IMR-90 (cell line): ENCODE measurements around the gene COL4A2. TPM values are rescaled to one million over a fixed set of nuclear protein-coding genes. Genes with fewer than 3 reads are reported as not detected.

Experiments
- ATAC-seq: fragments of 200-7000 bp; cut with Tn5 transposase; 2 replicates; pipeline ENCODE4 v1.9.1; 2020; ENCODE audit warnings: low read depth, mild to moderate bottlenecking, moderate library complexity
- BruUV-seq: library from RNA; stranded (reverse); fragments of 400-500 nt; replicated peaks from 2 replicates; lab custom pipeline; 2021; lab: Mats Ljungman, UMichigan
- CTCF ChIA-PET: fragments of 300-600 bp; formaldehyde crosslinking; extraction: SDS; loops from one replicate; lab custom pipeline; 2021; ENCODE audit warnings: antibody characterized with exemption; lab: Yijun Ruan, JAX
- POLR2A ChIA-PET: fragments of 300-600 bp; sonication (Branson Sonifier 250); formaldehyde crosslinking; loops from one replicate; lab custom pipeline; 2022; ENCODE audit warnings: antibody characterized with exemption; ENCODE audit not compliant: unreplicated experiment; lab: Charles Lee
- DNase-seq: peaks from one replicate; pipeline ENCODE4 v3.0.0; 2013
- H2AFZ ChIP-seq: replicated peaks from 2 replicates; pipeline ENCODE3; 2013; ENCODE audit warnings: low read length, mild to moderate bottlenecking; ENCODE audit not compliant: poor library complexity
- H2AK5ac ChIP-seq: 2 replicates; pipeline ENCODE4 v1.6.1; 2013; ENCODE audit warnings: low read depth, low read length, inconsistent platforms
- H2AK9ac ChIP-seq: replicated peaks from 2 replicates; pipeline ENCODE3; 2013; ENCODE audit warnings: mild to moderate bottlenecking, low read depth, low read length, moderate library complexity; ENCODE audit not compliant: poor library complexity
- H2BK120ac ChIP-seq: 2 replicates; pipeline ENCODE4 v1.6.1; 2013; ENCODE audit warnings: low read depth, low read length, inconsistent platforms
- H2BK15ac ChIP-seq: 3 replicates; pipeline ENCODE4 v1.6.1; 2013; ENCODE audit warnings: low read depth, low read length, inconsistent platforms
- H2BK20ac ChIP-seq: 2 replicates; pipeline ENCODE4 v1.6.1; 2013; ENCODE audit warnings: low read depth, mild to moderate bottlenecking, inconsistent platforms, low read length, moderate library complexity
- H2BK5ac ChIP-seq: 2 replicates; pipeline ENCODE4 v1.6.1; 2013; ENCODE audit warnings: mild to moderate bottlenecking, low read depth, low read length, inconsistent platforms; ENCODE audit not compliant: poor library complexity, severe bottlenecking
- H3K14ac ChIP-seq: replicated peaks from 2 replicates; pipeline ENCODE4 v1.6.1; 2013; ENCODE audit warnings: low read depth, low read length, inconsistent platforms
- H3K18ac ChIP-seq: 2 replicates; pipeline ENCODE4 v1.6.1; 2013; ENCODE audit warnings: low read depth, low read length, control low read depth
- H3K23ac ChIP-seq: 2 replicates; pipeline ENCODE4 v1.6.1; 2013; ENCODE audit warnings: low read depth, low read length, inconsistent platforms
- H3K27ac ChIP-seq: 2 replicates; pipeline ENCODE4 v1.5.1; 2013; ENCODE audit warnings: mild to moderate bottlenecking, control low read depth, low read length; ENCODE audit not compliant: insufficient read depth
- H3K27me3 ChIP-seq: 2 replicates; pipeline ENCODE4 v1.6.1; 2013; ENCODE audit warnings: low read length; ENCODE audit not compliant: control insufficient read depth, insufficient read depth
- H3K36me3 ChIP-seq: 2 replicates; pipeline ENCODE4 v1.6.1; 2013; ENCODE audit warnings: low read length, mixed read lengths; ENCODE audit not compliant: control insufficient read depth, insufficient read depth
- H3K4ac ChIP-seq: 2 replicates; pipeline ENCODE4 v1.6.1; 2013; ENCODE audit warnings: low read depth, low read length, inconsistent platforms
- H3K4me1 ChIP-seq: 2 replicates; pipeline ENCODE4 v1.6.1; 2013; ENCODE audit warnings: low read length, mixed read lengths; ENCODE audit not compliant: control insufficient read depth, insufficient read depth
- H3K4me2 ChIP-seq: 2 replicates; pipeline ENCODE4 v1.6.1; 2013; ENCODE audit warnings: low read depth, mild to moderate bottlenecking, control low read depth, low read length, moderate library complexity
- H3K4me3 ChIP-seq: 2 replicates; pipeline ENCODE4 v1.5.1; 2013; ENCODE audit warnings: low read depth, mild to moderate bottlenecking, control low read depth, low read length, moderate library complexity; ENCODE audit not compliant: insufficient read depth
- H3K56ac ChIP-seq: 2 replicates; pipeline ENCODE4 v1.6.1; 2013; ENCODE audit warnings: low read length, inconsistent platforms; ENCODE audit not compliant: insufficient read depth; ENCODE audit errors: extremely low read depth
- H3K79me1 ChIP-seq, 2 experiments: 2 replicates each; pipeline ENCODE4 v1.6.1; 2013; ENCODE audit warnings: low read length in 2 of 2, inconsistent platforms in 1 of 2, low read depth in 1 of 2
- H3K9ac ChIP-seq: 2 replicates; pipeline ENCODE4 v1.6.1; 2013; ENCODE audit warnings: low read depth, low read length, control low read depth
- H3K9me1 ChIP-seq: 2 replicates; pipeline ENCODE4 v1.6.1; 2013; ENCODE audit warnings: low read length, inconsistent platforms; ENCODE audit not compliant: insufficient read depth
- H3K9me3 ChIP-seq: 2 replicates; pipeline ENCODE4 v1.6.1; 2013; ENCODE audit warnings: low read length; ENCODE audit not compliant: control insufficient read depth, insufficient read depth
- H4K20me1 ChIP-seq: 2 replicates; pipeline ENCODE4 v1.6.1; 2013; ENCODE audit warnings: low read length, inconsistent platforms; ENCODE audit not compliant: insufficient read depth
- H4K5ac ChIP-seq: 2 replicates; pipeline ENCODE4 v1.6.1; 2013; ENCODE audit warnings: mild to moderate bottlenecking, low read depth, low read length, control low read depth
- H4K8ac ChIP-seq, 2 experiments: 2 replicates each; pipeline ENCODE4 v1.6.1; 2013; ENCODE audit warnings: low read depth in 2 of 2, low read length in 2 of 2, control low read depth in 1 of 2, inconsistent platforms in 1 of 2
- H4K91ac ChIP-seq: 2 replicates; pipeline ENCODE4 v1.6.1; 2013; ENCODE audit warnings: low read depth, low read length, inconsistent platforms; ENCODE audit not compliant: insufficient read depth
- CEBPB ChIP-seq: IDR thresholded peaks from 2 replicates; pipeline ENCODE4 v1.6.1; 2012; ENCODE audit warnings: low read depth, low read length, improper control_type of control experiment
- CHD1 ChIP-seq: IDR thresholded peaks from 2 replicates; pipeline ENCODE4 v1.6.1; 2012; ENCODE audit warnings: low read depth, low read length, improper control_type of control experiment
- FOS ChIP-seq: fragments of 150-350 bp; IDR thresholded peaks from 2 replicates; pipeline ENCODE4 v1.6.1; 2016; ENCODE audit warnings: low read depth, low read length
- MXI1 ChIP-seq: IDR thresholded peaks from 2 replicates; pipeline ENCODE4 v1.6.1; 2012; ENCODE audit warnings: low read depth, mild to moderate bottlenecking, low read length, moderate library complexity, borderline replicate concordance
- RAD21 ChIP-seq: IDR thresholded peaks from 2 replicates; pipeline ENCODE4 v1.6.1; 2012; ENCODE audit warnings: low read length, improper control_type of control experiment
- RCOR1 ChIP-seq: IDR thresholded peaks from 2 replicates; pipeline ENCODE4 v1.6.1; 2012; ENCODE audit warnings: mild to moderate bottlenecking, low read length, improper control_type of control experiment; ENCODE audit not compliant: insufficient replicate concordance
- RFX5 ChIP-seq: IDR thresholded peaks from 2 replicates; pipeline ENCODE4 v1.8.0; 2012; ENCODE audit warnings: low read depth, mild to moderate bottlenecking, low read length, moderate library complexity
- SMC3 ChIP-seq: fragments of 150-350 bp; IDR thresholded peaks from 2 replicates; pipeline ENCODE4 v1.6.1; 2016; ENCODE audit warnings: low read depth, mild to moderate bottlenecking, antibody characterized with exemption, low read length, moderate library complexity
- WGBS, 2 experiments: methylation state at CpG; one replicate each; pipeline versions ENCODE4 v1.1.5 to v1.1.7; 2013; ENCODE audit warnings: missing lambda C conversion rate in 2 of 2; ENCODE audit not compliant: insufficient read length in 1 of 2; ENCODE audit errors: extremely low coverage in 2 of 2; 5-methylcytosine and 5-hydroxymethylcytosine counted together
- dilution Hi-C: fragments of 300-500 bp; cut with HindIII; formaldehyde crosslinking; loops from one replicate; pipeline ENCODE4 v1.14.3; 2018; ENCODE audit warnings: low sequenced_read_pairs; ENCODE audit not compliant: unreplicated experiment
- in situ Hi-C: fragments of 300-500 bp; cut with MboI; formaldehyde crosslinking; loops from 3 replicates; pipeline ENCODE4 v1.14.3; 2019; ENCODE audit warnings: low sequenced_read_pairs, inconsistent platforms, mixed read lengths
- intact Hi-C: fragments of 100-400 bp; cut with micrococcal nuclease; formaldehyde crosslinking; loops from 2 replicates; pipeline ENCODE4 v1.10.0; 2022
- polyA plus RNA-seq, 3 experiments: library from polyadenylated mRNA; depleted of rRNA; stranded (reverse); fragments of >200 nt; gene quantifications; 2 replicates each; pipeline ENCODE4 v1.2.3, GENCODE V29; 2012; ENCODE audit warnings: low replicate concordance in 1 of 3
- total RNA-seq: library from RNA; depleted of rRNA; stranded (reverse); fragments of >200 nt; gene quantifications from 2 replicates; pipeline ENCODE4 v1.2.3, GENCODE V29; 2012
- TF ChIP-seq, protein P1 (sequence below): conservative IDR thresholded peaks from 2 replicates; pipeline ENCODE4 v1.5.1; 2012; ENCODE audit warnings: mild to moderate bottlenecking, low read depth, low read length, improper control_type of control experiment
- TF ChIP-seq, protein P2 (sequence below): fragments of 150-350 bp; IDR thresholded peaks from 2 replicates; pipeline ENCODE4 v1.6.1; 2016; ENCODE audit warnings: low read depth, mild to moderate bottlenecking, low read length, moderate library complexity, borderline replicate concordance

The COL4A2 gene
- total and polyA plus RNA-seq, 2 of the 4 experiments (the other 2 are of a cell fraction), result 90.7 to 457 TPM

DNA sequence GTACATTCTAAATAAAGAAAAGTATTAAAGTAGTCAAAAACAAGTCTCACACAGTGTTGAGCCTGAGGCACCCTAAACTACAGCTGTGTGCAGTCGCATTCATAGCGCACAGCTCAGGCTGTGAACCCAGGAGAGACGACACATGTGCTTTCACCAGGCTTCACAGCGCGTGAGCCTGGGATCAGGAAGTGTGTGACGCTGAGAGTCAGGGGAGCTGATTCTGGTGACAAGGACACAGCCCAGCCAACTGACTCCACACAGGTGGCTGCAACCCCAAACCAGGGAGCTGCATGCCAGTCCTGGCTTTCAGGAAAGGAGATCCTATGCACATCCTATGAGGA lies 41.8 kb upstream of the COL4A2 start:
- no peak overlapping the region for H3K4me2 ChIP-seq
- no peak overlapping the region for H3K18ac ChIP-seq
- DNase-seq, result no peak
- intact Hi-C loops (loop anchor here (1.0 kb wide), 1 partner anchor 8 kb away; no protein-coding TSS in a partner anchor), dilution Hi-C loops (no loop called here), in situ Hi-C loops (no loop called here)
- peak overlapping the region; percentile 62; the same call in 1 of the 2 replicates for H3K23ac ChIP-seq
- H3K4me3 ChIP-seq, result no peak overlapping the region
- no peak overlapping the region for H2BK15ac ChIP-seq
- BruUV-seq, result no TSS peak
- H2BK20ac ChIP-seq, result no peak overlapping the region
- peaks cover 48% of the 10 kb centered on the region for H3K4me1 ChIP-seq
- H3K4ac ChIP-seq, result no peak overlapping the region
- peaks cover 35% of the 10 kb centered on the region for H3K36me3 ChIP-seq
- TF ChIP-seq CEBPB, result no peak
- no peak for TF ChIP-seq MXI1
- TF ChIP-seq SMC3, result no peak
- TF ChIP-seq FOS, result no peak
- no peak for TF ChIP-seq CHD1
- no peak for TF ChIP-seq RFX5
- TF ChIP-seq, protein P1, sequence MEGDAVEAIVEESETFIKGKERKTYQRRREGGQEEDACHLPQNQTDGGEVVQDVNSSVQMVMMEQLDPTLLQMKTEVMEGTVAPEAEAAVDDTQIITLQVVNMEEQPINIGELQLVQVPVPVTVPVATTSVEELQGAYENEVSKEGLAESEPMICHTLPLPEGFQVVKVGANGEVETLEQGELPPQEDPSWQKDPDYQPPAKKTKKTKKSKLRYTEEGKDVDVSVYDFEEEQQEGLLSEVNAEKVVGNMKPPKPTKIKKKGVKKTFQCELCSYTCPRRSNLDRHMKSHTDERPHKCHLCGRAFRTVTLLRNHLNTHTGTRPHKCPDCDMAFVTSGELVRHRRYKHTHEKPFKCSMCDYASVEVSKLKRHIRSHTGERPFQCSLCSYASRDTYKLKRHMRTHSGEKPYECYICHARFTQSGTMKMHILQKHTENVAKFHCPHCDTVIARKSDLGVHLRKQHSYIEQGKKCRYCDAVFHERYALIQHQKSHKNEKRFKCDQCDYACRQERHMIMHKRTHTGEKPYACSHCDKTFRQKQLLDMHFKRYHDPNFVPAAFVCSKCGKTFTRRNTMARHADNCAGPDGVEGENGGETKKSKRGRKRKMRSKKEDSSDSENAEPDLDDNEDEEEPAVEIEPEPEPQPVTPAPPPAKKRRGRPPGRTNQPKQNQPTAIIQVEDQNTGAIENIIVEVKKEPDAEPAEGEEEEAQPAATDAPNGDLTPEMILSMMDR, result no peak
- no peak for TF ChIP-seq RCOR1
- TF ChIP-seq, protein P2, sequence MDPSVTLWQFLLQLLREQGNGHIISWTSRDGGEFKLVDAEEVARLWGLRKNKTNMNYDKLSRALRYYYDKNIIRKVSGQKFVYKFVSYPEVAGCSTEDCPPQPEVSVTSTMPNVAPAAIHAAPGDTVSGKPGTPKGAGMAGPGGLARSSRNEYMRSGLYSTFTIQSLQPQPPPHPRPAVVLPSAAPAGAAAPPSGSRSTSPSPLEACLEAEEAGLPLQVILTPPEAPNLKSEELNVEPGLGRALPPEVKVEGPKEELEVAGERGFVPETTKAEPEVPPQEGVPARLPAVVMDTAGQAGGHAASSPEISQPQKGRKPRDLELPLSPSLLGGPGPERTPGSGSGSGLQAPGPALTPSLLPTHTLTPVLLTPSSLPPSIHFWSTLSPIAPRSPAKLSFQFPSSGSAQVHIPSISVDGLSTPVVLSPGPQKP, result no peak
- TF ChIP-seq RAD21, result no peak
- no peak overlapping the region for H3K56ac ChIP-seq
- H4K8ac ChIP-seq, result no peak overlapping the region
- 0 out of 2 replicates have a peak overlapping the region, but pooled peaks have one; percentile 17 for H3K14ac ChIP-seq
- peak overlapping the region; percentile 33 for H2AFZ ChIP-seq
- ChIA-PET POLR2A (no interaction called here), CTCF (no interaction called here)
- peaks cover 29 to 92% of the 10 kb centered on the region in 2 experiments for H3K79me1 ChIP-seq
- H2BK5ac ChIP-seq, result no peak overlapping the region
- no peak for ATAC-seq
- H3K9ac ChIP-seq, result no peak overlapping the region
- H4K20me1 ChIP-seq, result peaks cover 92% of the 10 kb centered on the region
- H3K9me3 ChIP-seq, result no peaks in the 10 kb centered on the region
- peak overlapping the region; percentile 11; the same call in 1 of the 2 replicates for H2AK5ac ChIP-seq
- no peak overlapping the region for H3K27ac ChIP-seq
- H3K9me1 ChIP-seq, result peaks cover 65% of the 10 kb centered on the region
- no peak overlapping the region for H2BK120ac ChIP-seq
- H4K5ac ChIP-seq, result no peak overlapping the region
- no peak overlapping the region for H2AK9ac ChIP-seq
- no peaks in the 10 kb centered on the region for H3K27me3 ChIP-seq
- H4K91ac ChIP-seq, result no peak overlapping the region; the same call in 1 of the 2 replicates
- 89% methylated on average over 6 of the region's 6 CpGs; no CpG with 5 or more reads in 1 of the 2 experiments for WGBS, 2 experiments
